ENCODE data around the gene HSD17B8.
A peak's percentile ranks its signal among the peaks of the same experiment; 100 is the strongest.

Gene HSD17B8

DNA sequence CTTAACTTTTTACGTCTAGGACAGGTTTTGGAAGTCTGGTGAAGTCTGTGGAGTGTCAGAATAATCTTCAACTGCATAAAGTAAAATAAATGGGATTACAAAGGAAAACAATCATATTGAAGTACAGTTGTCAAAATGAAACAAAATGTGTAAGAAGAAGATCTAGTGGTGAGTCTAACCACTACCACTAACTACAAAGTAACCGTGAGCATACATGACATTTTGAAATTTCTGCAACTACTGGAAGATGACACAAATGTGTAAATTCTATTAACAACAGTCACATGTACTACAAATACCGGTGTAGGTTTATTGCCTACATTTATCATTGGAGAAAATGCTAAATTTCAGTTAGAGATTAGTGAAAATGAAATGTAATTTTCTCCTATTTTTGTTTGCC, 37.5 kb downstream of the HSD17B8 start:
- no peaks in the 10 kb centered on the region for H3K36me3 ChIP-seq (ENCODE audit: control insufficient read depth in 1 of 2, insufficient read depth in 2 of 2, low read depth in 1 of 2, low read length in 2 of 2)
- no peak overlapping the region for H2BK120ac ChIP-seq (ENCODE audit: low read depth, low read length)
- H2BK15ac ChIP-seq (ENCODE audit: low read depth, poor library complexity, severe bottlenecking): no peak overlapping the region
- no peaks in the 10 kb centered on the region for H3K79me1 ChIP-seq (replicated peaks; ENCODE audit: low read length, poor library complexity, severe bottlenecking)
- H3K14ac ChIP-seq (ENCODE audit: low read length in 2 of 2): no peak overlapping the region
- H2BK5ac ChIP-seq (ENCODE audit: low read depth, low read length, poor library complexity, severe bottlenecking): no peak overlapping the region
- no peak overlapping the region for H3K4ac ChIP-seq (ENCODE audit: low read depth in 1 of 2, low read length in 2 of 2)
- no peak overlapping the region for H3K18ac ChIP-seq (ENCODE audit: low read depth in 1 of 2, low read length in 2 of 2)
- WGBS: 67% methylated on average over 2 of the region's 3 CpGs
- H3K4me2 ChIP-seq (ENCODE audit: low read length, poor library complexity, severe bottlenecking): no peak overlapping the region
- H3K9me3 ChIP-seq (ENCODE audit: control insufficient read depth, low read length): no peaks in the 10 kb centered on the region
- no peak overlapping the region for H3K27ac ChIP-seq (ENCODE audit: low read length, poor library complexity, severe bottlenecking)
- H2BK12ac ChIP-seq (ENCODE audit: low read length in 2 of 2): no peak overlapping the region
- H3K4me1 ChIP-seq (ENCODE audit: control insufficient read depth, insufficient read depth, low read depth, low read length): no peaks in the 10 kb centered on the region
- peaks cover 20 to 28% of the 10 kb centered on the region in 2 experiments for H3K27me3 ChIP-seq (ENCODE audit: control insufficient read depth in 1 of 2, insufficient read depth in 1 of 2, low read length in 2 of 2)
- no peak overlapping the region for H2AFZ ChIP-seq (ENCODE audit: low read depth, low read length)
- H4K8ac ChIP-seq (ENCODE audit: low read length): no peak overlapping the region
- no peak for DNase-seq
- no peak overlapping the region for H3K9ac ChIP-seq (ENCODE audit: low read length)
- no peak overlapping the region for H2AK5ac ChIP-seq (ENCODE audit: low read length, severe bottlenecking)
- no peak overlapping the region for H4K91ac ChIP-seq (ENCODE audit: low read length)
- no peak overlapping the region for H3K23ac ChIP-seq (ENCODE audit: low read length in 2 of 2)
- no peak overlapping the region for H3K4me3 ChIP-seq (ENCODE audit: insufficient read depth in 1 of 2, low read depth in 1 of 2, low read length in 2 of 2)

GRCh38 chr6:33243476-33243875, 39.0 kb downstream of the HSD17B8 start:
- Histone ChIP-seq H4K91ac (ENCODE audit: low read length) (no peak overlapping the region), H4K8ac (ENCODE audit: low read length) (no peak overlapping the region), H2BK5ac (ENCODE audit: low read depth, low read length, poor library complexity, severe bottlenecking) (no peak overlapping the region), H2BK12ac (ENCODE audit: low read length in 2 of 2) (no peak overlapping the region), H3K27ac (ENCODE audit: low read length, poor library complexity, severe bottlenecking) (no peak overlapping the region), H3K23ac (ENCODE audit: low read length in 2 of 2) (no peak overlapping the region), H3K18ac (ENCODE audit: low read depth in 1 of 2, low read length in 2 of 2) (no peak overlapping the region), H2AFZ (ENCODE audit: low read depth, low read length) (no peak overlapping the region), H3K9ac (ENCODE audit: low read length) (no peak overlapping the region), H2BK15ac (ENCODE audit: low read depth, poor library complexity, severe bottlenecking) (no peak overlapping the region), H3K4me3 (ENCODE audit: insufficient read depth in 1 of 2, low read depth in 1 of 2, low read length in 2 of 2) (no peak overlapping the region), H3K36me3 (ENCODE audit: control insufficient read depth in 1 of 2, insufficient read depth in 2 of 2, low read depth in 1 of 2, low read length in 2 of 2) (no peaks in the 10 kb centered on the region), H3K79me1 (replicated peaks; ENCODE audit: low read length, poor library complexity, severe bottlenecking) (no peaks in the 10 kb centered on the region), H2AK5ac (ENCODE audit: low read length, severe bottlenecking) (no peak overlapping the region), H2BK120ac (ENCODE audit: low read depth, low read length) (no peak overlapping the region), H3K9me3 (ENCODE audit: control insufficient read depth, low read length) (no peaks in the 10 kb centered on the region), H3K4me1 (ENCODE audit: control insufficient read depth, insufficient read depth, low read depth, low read length) (peaks cover under 1% of the 10 kb centered on the region), H3K4me2 (ENCODE audit: low read length, poor library complexity, severe bottlenecking) (no peak overlapping the region), H3K14ac (ENCODE audit: low read length in 2 of 2) (no peak overlapping the region), H3K27me3 (ENCODE audit: control insufficient read depth in 1 of 2, insufficient read depth in 1 of 2, low read length in 2 of 2) (peaks cover 20 to 21% of the 10 kb centered on the region in 2 experiments), H3K4ac (ENCODE audit: low read depth in 1 of 2, low read length in 2 of 2) (no peak overlapping the region)
- WGBS: 60% methylated on average over 1 of the region's 1 CpG
- no peak for DNase-seq

DNA sequence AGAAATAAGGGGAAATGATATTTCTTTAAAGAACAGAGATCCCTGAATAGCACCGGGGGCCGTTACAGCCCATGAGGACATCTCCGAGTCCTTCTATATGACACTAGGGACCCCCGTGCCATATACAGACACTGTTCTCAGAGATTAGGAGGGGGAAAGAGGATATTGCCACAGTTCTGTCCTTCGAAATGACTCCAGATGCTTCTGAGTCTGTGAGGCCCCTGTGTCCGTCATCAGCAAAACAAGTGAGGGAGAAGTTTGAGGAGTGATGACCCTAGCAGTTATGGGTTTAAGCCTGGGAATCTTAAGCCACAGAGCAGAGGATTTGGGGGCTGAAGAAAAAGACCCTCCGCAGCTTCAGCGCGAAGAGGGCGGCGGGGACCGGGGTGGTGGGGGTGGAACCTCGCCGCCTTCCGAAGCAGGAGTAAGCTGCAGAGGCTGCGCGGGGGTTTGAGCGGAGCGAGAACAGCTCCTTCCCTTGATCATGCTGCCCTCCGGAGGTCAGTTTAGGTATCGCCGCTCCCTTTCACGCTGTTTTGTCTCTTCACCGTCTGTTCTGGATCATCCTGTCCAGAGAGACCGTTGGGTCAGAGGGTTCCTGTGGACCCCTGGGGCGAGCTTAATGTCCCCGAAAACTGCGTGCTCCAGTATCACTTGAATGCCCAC, 43.7 kb downstream of the HSD17B8 start:
- H3K36me3 ChIP-seq (ENCODE audit: control insufficient read depth in 1 of 2, insufficient read depth in 2 of 2, low read depth in 1 of 2, low read length in 2 of 2): peaks cover 9 to 14% of the 10 kb centered on the region in 2 experiments
- H4K8ac ChIP-seq (ENCODE audit: low read length): peak overlapping the region; percentile 74
- no peak overlapping the region for H3K14ac ChIP-seq (ENCODE audit: low read length in 2 of 2)
- no peaks in the 10 kb centered on the region for H3K9me3 ChIP-seq (ENCODE audit: control insufficient read depth, low read length)
- peaks cover 0 to 5% of the 10 kb centered on the region in 2 experiments for H3K27me3 ChIP-seq (ENCODE audit: control insufficient read depth in 1 of 2, insufficient read depth in 1 of 2, low read length in 2 of 2)
- peaks cover 14% of the 10 kb centered on the region for H3K4me1 ChIP-seq (ENCODE audit: control insufficient read depth, insufficient read depth, low read depth, low read length)
- H3K4me3 ChIP-seq (ENCODE audit: insufficient read depth in 1 of 2, low read depth in 1 of 2, low read length in 2 of 2): peak overlapping the region; percentile 61 to 72
- peak overlapping the region; percentile 27 to 87 for H3K4ac ChIP-seq (ENCODE audit: low read depth in 1 of 2, low read length in 2 of 2)
- H3K9ac ChIP-seq (ENCODE audit: low read length): peak overlapping the region; percentile 88
- peak overlapping the region; percentile 74 for H2BK120ac ChIP-seq (ENCODE audit: low read depth, low read length)
- H3K18ac ChIP-seq (ENCODE audit: low read depth in 1 of 2, low read length in 2 of 2): peak overlapping the region; percentile 79 to 93
- peak overlapping the region; percentile 95 for H3K4me2 ChIP-seq (ENCODE audit: low read length, poor library complexity, severe bottlenecking)
- 6% methylated on average over 28 of the region's 28 CpGs for WGBS
- peak overlapping the region; percentile 73 for H2AFZ ChIP-seq (ENCODE audit: low read depth, low read length)
- H4K91ac ChIP-seq (ENCODE audit: low read length): peak overlapping the region; percentile 14
- H2BK12ac ChIP-seq (ENCODE audit: low read length in 2 of 2): peak overlapping the region; percentile 33 to 68
- DNase-seq: peak; percentile 89
- no peak overlapping the region for H3K23ac ChIP-seq (ENCODE audit: low read length in 2 of 2)
- H2BK15ac ChIP-seq (ENCODE audit: low read depth, poor library complexity, severe bottlenecking): peak overlapping the region; percentile 4
- H2BK5ac ChIP-seq (ENCODE audit: low read depth, low read length, poor library complexity, severe bottlenecking): no peak overlapping the region
- peaks cover 12% of the 10 kb centered on the region for H3K79me1 ChIP-seq (replicated peaks; ENCODE audit: low read length, poor library complexity, severe bottlenecking)
- no peak overlapping the region for H2AK5ac ChIP-seq (ENCODE audit: low read length, severe bottlenecking)
- H3K27ac ChIP-seq (ENCODE audit: low read length, poor library complexity, severe bottlenecking): peak overlapping the region; percentile 66

- H3K9ac ChIP-seq (ENCODE audit: low read length): peak overlapping the region; percentile 88
- H3K4me1 ChIP-seq (ENCODE audit: control insufficient read depth, insufficient read depth, low read depth, low read length): peaks cover 14% of the 10 kb centered on the region
- no peaks in the 10 kb centered on the region for H3K9me3 ChIP-seq (ENCODE audit: control insufficient read depth, low read length)
- H3K36me3 ChIP-seq (ENCODE audit: control insufficient read depth in 1 of 2, insufficient read depth in 2 of 2, low read depth in 1 of 2, low read length in 2 of 2): peaks cover 9 to 14% of the 10 kb centered on the region in 2 experiments
- H3K27me3 ChIP-seq (ENCODE audit: control insufficient read depth in 1 of 2, insufficient read depth in 1 of 2, low read length in 2 of 2): peaks cover 0 to under 1% of the 10 kb centered on the region in 2 experiments
- H2BK120ac ChIP-seq (ENCODE audit: low read depth, low read length): peak overlapping the region; percentile 74
- H3K14ac ChIP-seq (ENCODE audit: low read length in 2 of 2): peak overlapping the region in 1 of 2 experiments; percentile 31
- peak overlapping the region; percentile 73 for H2AFZ ChIP-seq (ENCODE audit: low read depth, low read length)
- H3K4me3 ChIP-seq (ENCODE audit: insufficient read depth in 1 of 2, low read depth in 1 of 2, low read length in 2 of 2): peak overlapping the region; percentile 61 to 72
- H3K4ac ChIP-seq (ENCODE audit: low read depth in 1 of 2, low read length in 2 of 2): peak overlapping the region; percentile 27 to 87
- H4K91ac ChIP-seq (ENCODE audit: low read length): peak overlapping the region; percentile 14
- H3K23ac ChIP-seq (ENCODE audit: low read length in 2 of 2): peak overlapping the region in 1 of 2 experiments; percentile 75
- H3K4me2 ChIP-seq (ENCODE audit: low read length, poor library complexity, severe bottlenecking): peak overlapping the region; percentile 95
- H3K27ac ChIP-seq (ENCODE audit: low read length, poor library complexity, severe bottlenecking): peak overlapping the region; percentile 66
- no peak overlapping the region for H2BK15ac ChIP-seq (ENCODE audit: low read depth, poor library complexity, severe bottlenecking)
- H4K8ac ChIP-seq (ENCODE audit: low read length): peak overlapping the region; percentile 71
- WGBS: 7% methylated on average over 17 of the region's 18 CpGs
- peaks cover 12% of the 10 kb centered on the region for H3K79me1 ChIP-seq (replicated peaks; ENCODE audit: low read length, poor library complexity, severe bottlenecking)
- H2BK5ac ChIP-seq (ENCODE audit: low read depth, low read length, poor library complexity, severe bottlenecking): no peak overlapping the region
- H3K18ac ChIP-seq (ENCODE audit: low read depth in 1 of 2, low read length in 2 of 2): peak overlapping the region; percentile 79 to 93
- DNase-seq: peak; percentile 80
- H2BK12ac ChIP-seq (ENCODE audit: low read length in 2 of 2): peak overlapping the region; percentile 33 to 68
- H2AK5ac ChIP-seq (ENCODE audit: low read length, severe bottlenecking): no peak overlapping the region
These were observed 44.1 kb downstream of the HSD17B8 start for GRCh38 chr6:33248643-33248931.

All from mesenchymal stem cell (in vitro differentiated cells and primary cell).